CD1c-positive myeloid dendritic cell (primary cell): ENCODE measurements around the gene NPIPA5.
"Not testable (repeated sequence)": the region's sequence is repeated elsewhere in the genome, so short reads cannot be mapped to it uniquely, and the experiment has no call there.

Experiments
- DNase-seq: peaks from one replicate; pipeline ENCODE4 v3.0.0-alpha.2; 2016; ENCODE audit errors: extremely low spot score

The NPIPA5 gene

GRCh38 chr16:15378194-15378593 is at the start of gene NPIPA5:
Gene NPIPA5 (minus strand): TSS chr16:15378294. CDS start chr16:15378294, 0 bp downstream.
- not testable (repeated sequence) for DNase-seq

- peak; percentile 55 for DNase-seq
These were observed 49.6 kb upstream of the NPIPA5 start for GRCh38 chr16:15427648-15428239.

GRCh38 chr16:15426796-15427195 is 48.7 kb upstream of the NPIPA5 start:
- no peak for DNase-seq

GRCh38 chr16:15425861-15426260 is 47.8 kb upstream of the NPIPA5 start:
- DNase-seq = no peak

GRCh38 chr16:15422222-15422621 is 44.1 kb upstream of the NPIPA5 start:
- DNase-seq = no peak

GRCh38 chr16:15421696-15422095 is 43.6 kb upstream of the NPIPA5 start:
- DNase-seq = not testable (repeated sequence)

- no peak for DNase-seq
These were observed 40.1 kb upstream of the NPIPA5 start for GRCh38 chr16:15418206-15418605.

GRCh38 chr16:15417197-15417596 is 39.1 kb upstream of the NPIPA5 start:
- no peak for DNase-seq

- DNase-seq = no peak
These were observed 37.5 kb upstream of the NPIPA5 start for GRCh38 chr16:15415511-15415985.

- DNase-seq = not testable (repeated sequence)
These were observed 31.4 kb upstream of the NPIPA5 start for GRCh38 chr16:15409476-15409875.

GRCh38 chr16:15407756-15408155 is 29.7 kb upstream of the NPIPA5 start:
- DNase-seq = not testable (repeated sequence)

- peak; percentile 70 for DNase-seq
These were observed 26.7 kb upstream of the NPIPA5 start for GRCh38 chr16:15404792-15405191.

- DNase-seq = peak; percentile 60
These were observed 26.0 kb upstream of the NPIPA5 start for GRCh38 chr16:15404091-15404490.

- DNase-seq = peak; percentile 38
These were observed 25.4 kb upstream of the NPIPA5 start for GRCh38 chr16:15403392-15403995.

- DNase-seq = no peak
These were observed 23.9 kb upstream of the NPIPA5 start for GRCh38 chr16:15401972-15402371.

- DNase-seq = not testable (repeated sequence)
These were observed 22.2 kb upstream of the NPIPA5 start for GRCh38 chr16:15400314-15400713.

- DNase-seq = no peak
These were observed 21.2 kb upstream of the NPIPA5 start for GRCh38 chr16:15399317-15399716.

- no peak for DNase-seq
These were observed 20.7 kb upstream of the NPIPA5 start for GRCh38 chr16:15398618-15399316.

- no peak for DNase-seq
These were observed 19.0 kb upstream of the NPIPA5 start for GRCh38 chr16:15396948-15397594.

GRCh38 chr16:15396509-15396829 is 18.4 kb upstream of the NPIPA5 start:
- DNase-seq = not testable (repeated sequence)

GRCh38 chr16:15395631-15396508 is 17.8 kb upstream of the NPIPA5 start, which contains the start of gene MPV17L:
Gene MPV17L (plus strand): TSS chr16:15395754. CDS start chr16:15395898, 144 bp downstream.
- peak; percentile 28 for DNase-seq
